ENCODE results near the gene OPHN1.
A peak's percentile ranks its signal among the peaks of the same experiment; 100 is the strongest.
"Not testable (repeated sequence)": the region's sequence is repeated elsewhere in the genome, so short reads cannot be mapped to it uniquely, and the experiment has no call there.

OPHN1 gene

GRCh38 chrX:68139791-68140190, 293.5 kb downstream of the OPHN1 start:
- no peak for DNase-seq

- DNase-seq, result no peak
Measured at GRCh38 chrX:68133181-68133580, 300.1 kb downstream of the OPHN1 start.

GRCh38 chrX:68132749-68133148, 300.5 kb downstream of the OPHN1 start:
- DNase-seq, result no peak

- DNase-seq, result no peak
Measured at GRCh38 chrX:68121835-68122234, 311.5 kb downstream of the OPHN1 start.

GRCh38 chrX:68121371-68121770, 311.9 kb downstream of the OPHN1 start:
- no peak for DNase-seq

GRCh38 chrX:68115371-68115770, 317.9 kb downstream of the OPHN1 start:
- DNase-seq, result no peak

GRCh38 chrX:68114573-68115129, 318.6 kb downstream of the OPHN1 start:
- no peak for DNase-seq

GRCh38 chrX:68113837-68114572, 319.3 kb downstream of the OPHN1 start:
- no peak for DNase-seq

- DNase-seq, result no peak
Measured at GRCh38 chrX:68112321-68112720, 321.0 kb downstream of the OPHN1 start.

GRCh38 chrX:68109162-68109561, 324.1 kb downstream of the OPHN1 start:
- DNase-seq, result no peak

- DNase-seq, result no peak
Measured at GRCh38 chrX:68098431-68098830, 334.9 kb downstream of the OPHN1 start.

- no peak for DNase-seq
Measured at GRCh38 chrX:68090266-68090665, 343.0 kb downstream of the OPHN1 start.

GRCh38 chrX:68087526-68087925, 345.8 kb downstream of the OPHN1 start:
- DNase-seq, result no peak

- DNase-seq, result no peak
Measured at GRCh38 chrX:68086709-68087108, 346.6 kb downstream of the OPHN1 start.

- DNase-seq, result no peak
Measured at GRCh38 chrX:68084765-68085164, 348.5 kb downstream of the OPHN1 start.

- no peak for DNase-seq
Measured at GRCh38 chrX:68083510-68083909, 349.8 kb downstream of the OPHN1 start.

GRCh38 chrX:68079961-68080360, 353.3 kb downstream of the OPHN1 start:
- DNase-seq, result no peak

- not testable (repeated sequence) for DNase-seq
Measured at GRCh38 chrX:68078801-68079200, 354.5 kb downstream of the OPHN1 start.

- no peak for DNase-seq
Measured at GRCh38 chrX:68077378-68077777, 355.9 kb downstream of the OPHN1 start.

GRCh38 chrX:68072041-68072440, 361.3 kb downstream of the OPHN1 start:
- DNase-seq, result peak; percentile 17

GRCh38 chrX:68070119-68070518, 363.2 kb downstream of the OPHN1 start:
- not testable (repeated sequence) for DNase-seq

- DNase-seq, result no peak
Measured at GRCh38 chrX:68061206-68061535, 372.1 kb downstream of the OPHN1 start.

GRCh38 chrX:68060506-68061205, 372.6 kb downstream of the OPHN1 start:
- no peak for DNase-seq

GRCh38 chrX:68059469-68059868, 373.8 kb downstream of the OPHN1 start:
- DNase-seq, result no peak
